GM21825 (cell line): ENCODE data around the gene ATAD3C.
"Not testable (repeated sequence)": the region's sequence is repeated elsewhere in the genome, so short reads cannot be mapped to it uniquely, and the experiment has no call there.

ENCODE experiments used
- ATAC-seq: cut with Tn5 transposase; IDR thresholded peaks from one replicate; pipeline ENCODE4 v1.9.1; 2021; ENCODE audit warnings: mild to moderate bottlenecking, moderate library complexity; ENCODE audit not compliant: unreplicated experiment

The ATAD3C gene

GRCh38 chr1:1418464-1419362 lies 30.8 kb upstream of the ATAD3C start:
- no peak for ATAC-seq

- no peak for ATAC-seq
Observed at GRCh38 chr1:1419363-1419812, 30.1 kb upstream of the ATAD3C start.

- no peak for ATAC-seq
Observed at GRCh38 chr1:1419813-1420653, 29.5 kb upstream of the ATAD3C start.

GRCh38 chr1:1420654-1421141 lies 28.8 kb upstream of the ATAD3C start:
- ATAC-seq: no peak

DNA sequence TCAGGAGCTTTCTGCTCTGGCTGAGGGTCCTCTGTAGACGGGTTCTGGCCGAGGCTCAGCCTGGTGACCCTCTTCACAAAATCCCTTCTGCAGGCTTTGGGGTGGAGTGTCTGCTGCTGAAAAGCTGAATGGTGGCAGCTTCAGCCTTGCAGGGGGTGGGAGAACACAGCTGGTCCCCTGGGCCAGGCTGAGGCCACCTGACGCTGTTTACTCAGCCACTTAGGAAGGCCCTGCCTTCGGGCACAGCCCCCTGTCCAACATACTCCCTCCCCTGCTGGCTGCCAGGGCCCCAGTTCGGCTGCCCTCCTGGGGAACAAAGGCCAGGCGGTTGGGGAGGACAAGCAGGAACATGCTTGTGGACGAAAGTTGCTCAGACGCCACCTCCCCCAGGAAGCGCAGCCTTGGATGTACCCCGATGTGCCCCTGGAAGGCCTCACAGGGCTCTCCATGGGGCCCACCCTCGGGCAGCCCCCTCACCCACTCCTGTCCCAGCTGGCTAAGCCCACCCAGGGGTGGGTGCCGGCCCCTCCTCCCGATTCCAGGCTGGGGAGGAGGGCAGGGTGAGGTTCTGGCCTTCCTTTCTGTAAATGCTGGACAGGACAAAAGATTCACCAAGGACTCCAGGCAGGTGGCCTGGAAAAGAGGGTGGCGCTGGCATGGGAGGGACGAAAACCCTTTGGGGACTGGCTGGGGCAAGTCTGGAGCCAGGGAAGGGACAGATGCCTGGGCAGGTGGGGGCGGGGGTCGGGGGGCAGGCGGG lies 28.2 kb upstream of the ATAD3C start, which contains the start of gene ANKRD65:
TSS of gene ANKRD65 (minus strand) at position 130 of the 760 bp plus-strand sequence. CDS start 271 bp downstream, outside the sequence.
- ATAC-seq: no peak

DNA sequence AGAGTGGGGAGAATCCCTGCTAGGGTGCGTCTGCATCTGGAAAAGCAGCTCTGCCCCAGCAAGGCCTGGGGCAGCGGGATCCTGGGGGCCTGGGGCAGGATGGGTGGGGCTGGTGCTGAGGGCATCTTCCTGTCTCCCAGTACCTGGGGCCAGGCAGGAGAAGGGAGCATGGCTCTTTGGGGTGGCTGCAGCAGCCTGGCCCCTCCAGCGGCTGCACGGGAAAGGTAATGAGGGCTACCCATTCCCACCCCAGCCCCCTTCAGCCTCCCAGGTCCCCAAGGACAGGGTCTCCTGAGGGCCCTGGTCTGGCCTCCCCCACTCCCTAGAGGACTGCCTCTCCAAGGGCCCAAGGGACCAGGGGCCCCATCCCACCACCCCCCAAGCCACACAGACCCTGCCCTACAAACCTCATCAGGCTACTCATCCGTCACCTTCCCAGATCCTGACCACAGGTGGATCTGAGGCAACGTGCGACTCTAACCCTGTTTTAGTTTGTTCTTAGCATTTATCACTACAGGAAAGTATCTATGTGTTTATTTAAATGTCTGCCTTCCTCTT lies 27.5 kb upstream of the ATAD3C start:
- ATAC-seq: no peak

- no peak for ATAC-seq
Observed at GRCh38 chr1:1422465-1423244, 26.8 kb upstream of the ATAD3C start.

- no peak for ATAC-seq
Observed at GRCh38 chr1:1423245-1423597, 26.3 kb upstream of the ATAD3C start.

DNA sequence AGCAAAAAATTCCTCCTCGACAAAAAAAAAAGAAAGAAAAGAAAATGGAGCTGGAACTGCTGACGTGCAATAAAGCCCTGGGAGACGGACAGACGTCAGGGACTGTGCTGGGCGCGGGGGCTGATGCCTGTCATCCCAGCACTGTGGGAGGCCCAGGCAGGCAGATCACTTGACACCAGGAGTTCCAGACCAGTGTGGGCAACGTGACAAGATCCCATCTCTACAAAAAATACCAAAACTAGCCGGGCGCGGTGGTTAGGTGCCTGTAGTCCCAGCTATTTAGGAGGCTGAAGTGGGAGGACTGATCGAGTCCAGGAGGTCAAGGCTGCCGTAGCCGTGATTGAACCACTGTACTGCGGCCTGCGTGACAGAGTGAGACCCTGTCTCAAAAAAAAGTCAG lies 24.8 kb upstream of the ATAD3C start:
- no peak for ATAC-seq

GRCh38 chr1:1425426-1425752 lies 24.1 kb upstream of the ATAD3C start:
- ATAC-seq: no peak

DNA sequence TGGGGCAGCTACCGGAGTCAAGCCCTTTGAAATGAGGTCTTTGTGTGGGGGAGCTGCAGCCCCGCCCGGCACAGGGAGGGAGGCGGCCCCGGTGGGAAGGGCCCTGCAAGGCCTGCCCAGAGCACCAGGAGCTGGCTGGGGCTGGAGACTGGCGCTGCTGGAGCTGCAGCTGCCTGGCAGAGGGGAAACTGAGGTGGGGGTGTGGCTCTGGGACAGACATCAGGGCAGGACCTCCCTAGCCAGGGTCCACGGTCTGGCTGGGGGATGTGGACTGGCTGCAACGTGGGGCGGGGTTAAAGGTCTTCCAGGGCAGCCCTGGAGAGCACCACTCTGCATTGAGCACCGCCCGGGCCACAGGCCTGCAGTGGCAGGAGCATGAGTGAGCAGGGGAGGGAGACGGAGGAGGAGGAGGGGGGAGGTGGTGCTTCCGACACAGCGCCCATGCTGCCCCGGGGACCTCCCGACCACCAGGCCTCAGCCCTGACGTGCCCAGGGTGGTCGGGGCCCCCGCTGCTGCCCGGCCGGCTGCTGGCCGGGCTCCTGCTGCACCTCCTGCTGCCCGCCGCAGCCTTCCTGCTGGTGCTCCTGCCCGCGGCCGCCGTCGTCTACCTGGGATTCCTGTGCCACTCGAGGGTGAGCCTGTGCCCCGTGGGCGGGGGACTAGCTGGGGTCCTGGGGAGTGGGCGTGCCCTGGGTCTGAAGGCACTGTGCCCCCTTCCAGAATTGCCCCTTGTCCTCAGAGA lies 23.6 kb upstream of the ATAD3C start:
- no peak for ATAC-seq

DNA sequence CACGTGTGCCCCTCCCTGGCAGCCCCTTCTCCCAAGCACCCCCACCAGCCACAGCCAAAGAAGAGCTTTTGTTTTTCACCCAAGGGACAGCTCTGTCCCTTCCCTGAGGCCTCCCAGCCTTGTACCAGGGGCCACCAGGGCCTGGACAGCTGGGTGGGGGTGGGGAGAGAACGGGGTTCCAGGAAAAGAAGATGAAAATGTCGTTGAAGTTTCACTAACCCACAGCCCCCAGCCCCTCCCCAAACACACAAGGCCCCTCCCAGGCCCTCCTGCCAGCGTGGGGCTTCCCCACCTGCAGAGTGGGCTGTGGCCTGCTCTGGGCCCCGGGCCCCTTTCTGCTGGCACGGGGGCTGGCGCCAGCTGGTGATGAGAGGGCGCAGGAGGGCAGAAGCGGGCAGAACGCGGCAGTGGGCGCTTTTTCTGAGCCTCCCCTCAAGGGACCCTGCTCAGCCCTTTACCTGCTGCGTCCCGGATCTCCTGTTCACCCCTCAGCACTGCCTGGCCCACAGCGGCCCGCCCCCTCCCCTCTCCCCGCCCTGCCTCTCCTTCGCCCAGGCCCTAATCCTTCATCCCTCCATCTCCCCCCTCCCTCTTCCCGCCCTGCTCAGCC lies 22.9 kb upstream of the ATAD3C start:
- no peak for ATAC-seq

GRCh38 chr1:1427106-1427819 lies 22.2 kb upstream of the ATAD3C start:
- no peak for ATAC-seq

- ATAC-seq: no peak
Observed at GRCh38 chr1:1427820-1428148, 21.7 kb upstream of the ATAD3C start.

DNA sequence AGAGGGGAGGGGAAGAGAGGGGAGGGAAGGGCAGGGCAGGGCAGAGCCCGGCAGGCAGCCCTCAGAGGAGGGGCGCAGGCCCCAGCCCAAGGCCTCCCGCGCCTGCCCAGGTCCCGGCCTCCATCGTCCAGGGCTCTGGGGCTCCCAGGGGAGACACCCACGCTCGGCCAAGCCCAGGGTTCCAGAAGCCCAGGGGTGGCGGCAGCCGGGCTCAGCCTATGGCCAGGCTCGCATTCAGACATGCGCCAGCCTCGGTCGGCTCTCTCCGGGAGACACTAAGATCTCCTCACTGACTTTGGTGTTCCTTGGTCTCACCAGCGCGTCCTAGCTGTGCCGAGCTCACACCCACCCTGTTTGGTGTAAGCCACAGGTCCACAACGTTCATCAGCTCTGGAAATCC lies 21.3 kb upstream of the ATAD3C start:
- no peak for ATAC-seq

DNA sequence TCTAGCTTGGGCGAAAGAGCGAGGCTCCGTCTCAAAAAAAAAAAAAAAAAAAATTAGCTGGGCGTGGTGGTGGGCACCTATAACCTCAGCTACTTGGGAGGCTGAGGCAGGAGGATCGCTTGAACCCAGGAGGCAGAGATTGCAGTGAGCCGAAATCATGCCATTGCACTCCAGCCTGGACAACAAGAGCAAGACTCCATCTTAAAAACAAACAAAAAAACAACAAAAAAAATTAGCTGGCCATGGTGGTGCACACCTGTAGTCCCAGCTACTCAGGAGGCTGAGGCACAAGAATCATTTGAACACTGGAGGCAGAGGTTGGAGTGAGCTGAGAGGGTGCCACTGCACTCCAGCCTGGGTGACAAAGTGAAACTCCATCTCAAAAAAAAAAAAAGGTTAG lies 20.5 kb upstream of the ATAD3C start:
- ATAC-seq: not testable (repeated sequence)

DNA sequence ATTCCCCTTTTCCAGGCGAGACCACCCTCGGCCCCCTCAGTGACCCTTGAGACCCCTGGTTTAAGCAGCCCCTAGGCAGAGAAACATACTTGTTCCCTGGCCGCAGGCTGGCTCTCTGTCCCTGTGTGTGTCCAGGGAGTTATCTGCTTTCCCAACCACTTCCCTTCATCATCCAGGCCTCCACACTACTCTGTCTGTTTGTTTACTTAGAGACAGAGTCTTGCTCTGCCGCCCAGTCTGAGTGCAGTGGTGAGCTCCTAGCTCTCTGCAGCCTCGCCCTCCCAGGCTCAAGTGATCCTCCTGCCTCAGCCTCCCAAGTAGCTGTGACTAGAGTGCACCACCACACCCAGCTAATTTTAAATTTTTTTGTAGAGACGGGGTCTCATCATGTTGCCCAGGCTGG lies 19.8 kb upstream of the ATAD3C start:
- ATAC-seq: no peak
